DND-41 (cell line): ENCODE results near the gene UST.

Experiments
- CTCF ChIP-seq: IDR thresholded peaks from 2 replicates; pipeline ENCODE4 v1.5.1; 2012; ENCODE audit warnings: borderline replicate concordance, low read length, moderate library complexity, mild to moderate bottlenecking; ENCODE audit not compliant: poor library complexity, severe bottlenecking; ENCODE audit errors: extremely low read depth
- EZH2 ChIP-seq: IDR thresholded peaks from 3 replicates; pipeline ENCODE4 v1.6.1; 2012; ENCODE audit warnings: borderline replicate concordance, low read depth, mild to moderate bottlenecking, moderate library complexity, low read length, inconsistent platforms; ENCODE audit not compliant: severe bottlenecking

GRCh38 chr6:148845464-148845863, 98.6 kb downstream of the UST start:
- TF ChIP-seq EZH2 (no peak), CTCF (no peak)
